Measurements from ENCODE around the gene DMBX1.

- TF ChIP-seq CTCF (IDR thresholded peaks at IDR 0.05) = no peak
- TF ChIP-seq EZH2 (IDR thresholded peaks at IDR 0.05; ENCODE audit: borderline replicate concordance, insufficient read depth, low read depth, low read length, poor library complexity, severe bottlenecking) = no peak
These were observed 3.2 kb downstream of the DMBX1 start for GRCh38 chr1:46492871-46493270.
